GM19238 (cell line): Measurements from ENCODE around the gene SLC26A5.
"Not testable (repeated sequence)": the region's sequence is repeated elsewhere in the genome, so short reads cannot be mapped to it uniquely, and the experiment has no call there.

ENCODE experiments used
- DNase-seq: peaks from one replicate; pipeline ENCODE4 v3.0.0; 2011; ENCODE audit warnings: low spot score; ENCODE audit not compliant: insufficient read length

SLC26A5 gene

GRCh38 chr7:103446049-103446520 lies at the start of gene SLC26A5:
SLC26A5 (minus strand) TSS chr7:103446207; CDS start chr7:103421514, 24,693 bp downstream.
- peak; percentile 18 for DNase-seq

GRCh38 chr7:103487419-103487818 lies 41.4 kb upstream of the SLC26A5 start:
- DNase-seq: no peak

GRCh38 chr7:103486873-103487272 lies 40.9 kb upstream of the SLC26A5 start:
- not testable (repeated sequence) for DNase-seq

- DNase-seq: no peak
Measured at GRCh38 chr7:103480771-103481170, 34.8 kb upstream of the SLC26A5 start.

GRCh38 chr7:103474956-103475355 lies 28.9 kb upstream of the SLC26A5 start:
- DNase-seq: no peak

- no peak for DNase-seq
Measured at GRCh38 chr7:103469095-103469948, 23.3 kb upstream of the SLC26A5 start.

- DNase-seq: no peak
Measured at GRCh38 chr7:103466814-103467213, 20.8 kb upstream of the SLC26A5 start.

GRCh38 chr7:103462358-103462757 lies 16.4 kb upstream of the SLC26A5 start:
- DNase-seq: no peak

- DNase-seq: peak; percentile 41
Measured at GRCh38 chr7:103447073-103447960, 1.3 kb upstream of the SLC26A5 start.

GRCh38 chr7:103445228-103446048 lies 569 bp downstream of the SLC26A5 start:
- no peak for DNase-seq

GRCh38 chr7:103439661-103440060 lies 6.3 kb downstream of the SLC26A5 start:
- DNase-seq: no peak

GRCh38 chr7:103437623-103438022 lies 8.4 kb downstream of the SLC26A5 start:
- DNase-seq: no peak

GRCh38 chr7:103432712-103433111 lies 13.3 kb downstream of the SLC26A5 start:
- no peak for DNase-seq

GRCh38 chr7:103425177-103425576 lies 20.8 kb downstream of the SLC26A5 start:
- no peak for DNase-seq

GRCh38 chr7:103423467-103424179 lies 22.4 kb downstream of the SLC26A5 start:
- no peak for DNase-seq

GRCh38 chr7:103420857-103421384 lies 25.1 kb downstream of the SLC26A5 start:
- DNase-seq: no peak

GRCh38 chr7:103418241-103418640 lies 27.8 kb downstream of the SLC26A5 start:
- no peak for DNase-seq

- no peak for DNase-seq
Measured at GRCh38 chr7:103413407-103413806, 32.6 kb downstream of the SLC26A5 start.

GRCh38 chr7:103412151-103412550 lies 33.9 kb downstream of the SLC26A5 start:
- DNase-seq: no peak
